ENCODE results near the gene APBA2.
A peak's percentile ranks its signal among the peaks of the same experiment; 100 is the strongest.

DNA sequence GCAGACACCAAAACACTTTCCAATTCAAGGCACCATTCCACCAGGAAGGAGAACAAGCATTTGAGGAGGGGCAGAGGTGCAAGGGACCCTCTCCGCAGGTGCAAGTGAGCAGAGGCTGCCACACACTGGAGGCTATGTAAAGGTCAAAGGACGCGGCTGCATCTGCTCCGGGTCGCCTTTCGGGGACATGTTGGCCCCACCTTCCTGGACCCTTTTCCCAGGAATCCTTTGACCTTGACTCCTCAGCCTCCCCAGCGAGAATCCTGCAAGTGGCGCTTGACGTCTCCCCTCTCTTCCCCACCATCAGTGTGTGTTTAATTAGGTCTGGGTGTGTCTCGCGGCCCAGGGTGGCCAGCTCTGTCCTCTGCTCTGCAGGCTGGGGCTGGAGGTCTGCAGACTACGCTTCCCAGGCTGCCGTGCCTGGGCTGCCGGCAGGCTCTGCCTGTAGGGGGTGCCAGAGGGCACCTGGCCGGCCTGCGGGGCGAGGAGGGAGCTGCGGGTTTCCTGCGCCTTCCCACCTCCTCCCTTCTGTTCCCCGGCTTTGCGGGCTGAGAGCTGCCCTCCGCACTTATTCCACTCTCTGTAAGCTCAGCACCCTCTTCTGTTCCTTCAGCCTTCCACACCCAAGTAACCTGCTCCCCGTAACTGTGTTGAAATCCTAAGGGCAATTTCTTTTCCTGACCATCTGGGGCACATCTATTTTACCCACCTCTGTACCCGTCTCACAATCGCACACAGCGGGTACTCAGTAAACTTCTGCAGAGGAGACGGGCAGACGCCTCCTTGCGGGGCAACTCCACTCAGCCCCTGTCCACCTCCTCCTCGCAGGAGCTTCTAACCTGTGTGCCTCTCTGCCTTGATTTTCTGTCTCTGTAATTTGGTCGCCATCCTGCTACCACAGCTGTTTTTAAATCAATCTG lies 254.0 kb downstream of the APBA2 start:
- TF ChIP-seq, protein P1, sequence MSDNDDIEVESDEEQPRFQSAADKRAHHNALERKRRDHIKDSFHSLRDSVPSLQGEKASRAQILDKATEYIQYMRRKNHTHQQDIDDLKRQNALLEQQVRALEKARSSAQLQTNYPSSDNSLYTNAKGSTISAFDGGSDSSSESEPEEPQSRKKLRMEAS (IDR thresholded peaks at IDR 0.05; ENCODE audit: low read depth, low read length) = peak; percentile 14; the same call in 1 of the 2 replicates
- TF ChIP-seq, protein P2, sequence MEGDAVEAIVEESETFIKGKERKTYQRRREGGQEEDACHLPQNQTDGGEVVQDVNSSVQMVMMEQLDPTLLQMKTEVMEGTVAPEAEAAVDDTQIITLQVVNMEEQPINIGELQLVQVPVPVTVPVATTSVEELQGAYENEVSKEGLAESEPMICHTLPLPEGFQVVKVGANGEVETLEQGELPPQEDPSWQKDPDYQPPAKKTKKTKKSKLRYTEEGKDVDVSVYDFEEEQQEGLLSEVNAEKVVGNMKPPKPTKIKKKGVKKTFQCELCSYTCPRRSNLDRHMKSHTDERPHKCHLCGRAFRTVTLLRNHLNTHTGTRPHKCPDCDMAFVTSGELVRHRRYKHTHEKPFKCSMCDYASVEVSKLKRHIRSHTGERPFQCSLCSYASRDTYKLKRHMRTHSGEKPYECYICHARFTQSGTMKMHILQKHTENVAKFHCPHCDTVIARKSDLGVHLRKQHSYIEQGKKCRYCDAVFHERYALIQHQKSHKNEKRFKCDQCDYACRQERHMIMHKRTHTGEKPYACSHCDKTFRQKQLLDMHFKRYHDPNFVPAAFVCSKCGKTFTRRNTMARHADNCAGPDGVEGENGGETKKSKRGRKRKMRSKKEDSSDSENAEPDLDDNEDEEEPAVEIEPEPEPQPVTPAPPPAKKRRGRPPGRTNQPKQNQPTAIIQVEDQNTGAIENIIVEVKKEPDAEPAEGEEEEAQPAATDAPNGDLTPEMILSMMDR (IDR thresholded peaks at IDR 0.05; ENCODE audit: low read depth, low read length) = peak; percentile 92
- peak; percentile 33; the same call in 1 of the 2 replicates for TF ChIP-seq MYC (IDR thresholded peaks at IDR 0.05; ENCODE audit: low read depth, low read length)

All from NB4 (cell line).